ENCODE measurements around the gene HMMR.
"Not testable (repeated sequence)": the region's sequence is repeated elsewhere in the genome, so short reads cannot be mapped to it uniquely, and the experiment has no call there.

HMMR gene

GRCh38 chr5:163460562-163461171 lies at the start of gene HMMR:
Gene HMMR (plus strand): TSS chr5:163460632. CDS start chr5:163460693, 61 bp downstream.
- no peak for DNase-seq (ENCODE audit: low spot score)

- not testable (repeated sequence) for DNase-seq (ENCODE audit: low spot score)
These were observed 44.8 kb upstream of the HMMR start for GRCh38 chr5:163415673-163416072.

- no peak for DNase-seq (ENCODE audit: low spot score)
These were observed 35.6 kb upstream of the HMMR start for GRCh38 chr5:163424836-163425235.

- not testable (repeated sequence) for DNase-seq (ENCODE audit: low spot score)
These were observed 34.3 kb upstream of the HMMR start for GRCh38 chr5:163426128-163426527.

GRCh38 chr5:163432544-163432943 lies 27.9 kb upstream of the HMMR start:
- no peak for DNase-seq (ENCODE audit: low spot score)

GRCh38 chr5:163433271-163433670 lies 27.2 kb upstream of the HMMR start:
- no peak for DNase-seq (ENCODE audit: low spot score)

- DNase-seq (ENCODE audit: low spot score) = no peak
These were observed 26.0 kb upstream of the HMMR start for GRCh38 chr5:163434401-163434866.

- no peak for DNase-seq (ENCODE audit: low spot score)
These were observed 23.9 kb upstream of the HMMR start for GRCh38 chr5:163436515-163436914.

- DNase-seq (ENCODE audit: low spot score) = no peak
These were observed 23.5 kb upstream of the HMMR start for GRCh38 chr5:163437011-163437308.

- DNase-seq (ENCODE audit: low spot score) = peak; percentile 99
These were observed 22.9 kb upstream of the HMMR start, which contains the start of gene CCNG1 for GRCh38 chr5:163437309-163438182. Gene CCNG1 (plus strand): TSS chr5:163437595. CDS start chr5:163439257, 1,662 bp downstream.

- no peak for DNase-seq (ENCODE audit: low spot score)
These were observed 21.4 kb upstream of the HMMR start for GRCh38 chr5:163439092-163439425.

GRCh38 chr5:163440954-163441353 lies 19.5 kb upstream of the HMMR start:
- DNase-seq (ENCODE audit: low spot score) = no peak

- DNase-seq (ENCODE audit: low spot score) = no peak
These were observed 15.9 kb upstream of the HMMR start for GRCh38 chr5:163444526-163444925.

- DNase-seq (ENCODE audit: low spot score) = no peak
These were observed 15.1 kb upstream of the HMMR start for GRCh38 chr5:163445345-163445744.

- DNase-seq (ENCODE audit: low spot score) = no peak
These were observed 13.2 kb upstream of the HMMR start for GRCh38 chr5:163447191-163447590.

- no peak for DNase-seq (ENCODE audit: low spot score)
These were observed 12.6 kb upstream of the HMMR start for GRCh38 chr5:163447875-163448274.

GRCh38 chr5:163448491-163448890 lies 11.9 kb upstream of the HMMR start:
- no peak for DNase-seq (ENCODE audit: low spot score)

GRCh38 chr5:163451489-163451888 lies 8.9 kb upstream of the HMMR start:
- DNase-seq (ENCODE audit: low spot score) = no peak

GRCh38 chr5:163453705-163454104 lies 6.7 kb upstream of the HMMR start:
- no peak for DNase-seq (ENCODE audit: low spot score)

- DNase-seq (ENCODE audit: low spot score) = not testable (repeated sequence)
These were observed 5.0 kb upstream of the HMMR start for GRCh38 chr5:163455406-163455805.

- DNase-seq (ENCODE audit: low spot score) = no peak
These were observed 4.3 kb upstream of the HMMR start for GRCh38 chr5:163456029-163456589.

- no peak for DNase-seq (ENCODE audit: low spot score)
These were observed 3.6 kb upstream of the HMMR start for GRCh38 chr5:163456840-163457239.

GRCh38 chr5:163458778-163459385 lies 1.6 kb upstream of the HMMR start:
- DNase-seq (ENCODE audit: low spot score) = no peak
